ENCODE results near the gene PPM1B.
"Not testable (repeated sequence)": the region's sequence is repeated elsewhere in the genome, so short reads cannot be mapped to it uniquely, and the experiment has no call there.

Gene PPM1B

GRCh38 chr2:44203542-44203941 lies 34.9 kb downstream of the PPM1B start:
- no peak for DNase-seq

- no peak for DNase-seq
Observed at GRCh38 chr2:44205169-44205568, 36.5 kb downstream of the PPM1B start.

GRCh38 chr2:44207102-44207501 lies 38.4 kb downstream of the PPM1B start:
- no peak for DNase-seq

- DNase-seq, result not testable (repeated sequence)
Observed at GRCh38 chr2:44207648-44208047, 39.0 kb downstream of the PPM1B start.

- no peak for DNase-seq
Observed at GRCh38 chr2:44210362-44210761, 41.7 kb downstream of the PPM1B start.

GRCh38 chr2:44211183-44211582 lies 42.5 kb downstream of the PPM1B start:
- DNase-seq, result no peak

- DNase-seq, result no peak
Observed at GRCh38 chr2:44212302-44212701, 43.6 kb downstream of the PPM1B start.

GRCh38 chr2:44215827-44216226 lies 47.2 kb downstream of the PPM1B start:
- DNase-seq, result no peak

GRCh38 chr2:44218771-44219170 lies 50.1 kb downstream of the PPM1B start:
- DNase-seq, result no peak

- DNase-seq, result no peak
Observed at GRCh38 chr2:44226753-44227152, 58.1 kb downstream of the PPM1B start.

GRCh38 chr2:44230378-44230777 lies 61.7 kb downstream of the PPM1B start:
- no peak for DNase-seq

- DNase-seq, result no peak
Observed at GRCh38 chr2:44233450-44234128, 64.9 kb downstream of the PPM1B start.

GRCh38 chr2:44237221-44237620 lies 68.5 kb downstream of the PPM1B start:
- DNase-seq, result no peak

- no peak for DNase-seq
Observed at GRCh38 chr2:44242904-44243303, 74.2 kb downstream of the PPM1B start.

GRCh38 chr2:44244135-44244871 lies 75.6 kb downstream of the PPM1B start:
- DNase-seq, result peak; percentile 38 to 48

- DNase-seq, result no peak
Observed at GRCh38 chr2:44245083-44245861, 76.6 kb downstream of the PPM1B start.

- no peak for DNase-seq
Observed at GRCh38 chr2:44246436-44246835, 77.8 kb downstream of the PPM1B start.

- no peak for DNase-seq
Observed at GRCh38 chr2:44246840-44247369, 78.2 kb downstream of the PPM1B start.

- DNase-seq, result no peak
Observed at GRCh38 chr2:44247924-44248323, 79.2 kb downstream of the PPM1B start.

GRCh38 chr2:44249269-44249668 lies 80.6 kb downstream of the PPM1B start:
- not testable (repeated sequence) for DNase-seq

- no peak for DNase-seq
Observed at GRCh38 chr2:44250376-44250775, 81.7 kb downstream of the PPM1B start.

- DNase-seq, result no peak
Observed at GRCh38 chr2:44254023-44254422, 85.3 kb downstream of the PPM1B start.

GRCh38 chr2:44255704-44256103 lies 87.0 kb downstream of the PPM1B start:
- DNase-seq, result not testable (repeated sequence)
